HEK293T (cell line): ENCODE data around the gene DAPK1.
"Not testable (repeated sequence)": the region's sequence is repeated elsewhere in the genome, so short reads cannot be mapped to it uniquely, and the experiment has no call there.

Experiments
- CTCF ChIA-PET: fragments of 350-600 bp; formaldehyde crosslinking; extraction: SDS; loops from one replicate; lab custom pipeline; 2021; ENCODE audit warnings: antibody characterized with exemption, inconsistent platforms; lab: Yijun Ruan, JAX
- POLR2A ChIA-PET: fragments of 350-600 bp; formaldehyde crosslinking; extraction: SDS; loops from one replicate; lab custom pipeline; 2020; ENCODE audit warnings: antibody characterized with exemption, inconsistent platforms; lab: Yijun Ruan, JAX
- DNase-seq: peaks from one replicate; pipeline ENCODE4 v3.0.0; 2012; ENCODE audit warnings: mixed read lengths; ENCODE audit errors: extremely low spot score
- ARNT ChIP-seq: fragments of 450-650 bp; IDR thresholded peaks from 2 replicates; pipeline ENCODE4 v1.6.1; 2017; ENCODE audit warnings: mild to moderate bottlenecking
- BHLHE40 ChIP-seq: fragments of 450-650 bp; IDR thresholded peaks from 2 replicates; pipeline ENCODE4 v1.6.1; 2016; ENCODE audit warnings: mild to moderate bottlenecking, moderate library complexity, borderline replicate concordance
- CTBP1 ChIP-seq: fragments of 450-650 bp; IDR thresholded peaks from 2 replicates; pipeline ENCODE4 v1.6.1; 2016; ENCODE audit warnings: borderline replicate concordance
- ELF4 ChIP-seq: fragments of 450-650 bp; IDR thresholded peaks from 2 replicates; pipeline ENCODE4 v1.6.1; 2017; ENCODE audit warnings: antibody characterized with exemption
- FOXA1 ChIP-seq: fragments of 450-650 bp; IDR thresholded peaks from 2 replicates; pipeline ENCODE4 v1.6.1; 2016; ENCODE audit warnings: mild to moderate bottlenecking
- FOXK2 ChIP-seq: fragments of 450-650 bp; IDR thresholded peaks from 2 replicates; pipeline ENCODE4 v1.6.1; 2016; ENCODE audit warnings: mild to moderate bottlenecking
- FOXM1 ChIP-seq: fragments of 450-650 bp; IDR thresholded peaks from 2 replicates; pipeline ENCODE4 v1.6.1; 2017; ENCODE audit warnings: mild to moderate bottlenecking, borderline replicate concordance
- HDGF ChIP-seq: fragments of 450-650 bp; IDR thresholded peaks from 2 replicates; pipeline ENCODE4 v1.6.1; 2017; ENCODE audit warnings: antibody characterized with exemption, borderline replicate concordance
- L3MBTL2 ChIP-seq: fragments of 450-650 bp; conservative IDR thresholded peaks from 2 replicates; pipeline ENCODE4 v1.6.1; 2016; ENCODE audit warnings: mild to moderate bottlenecking
- LEF1 ChIP-seq: fragments of 450-650 bp; IDR thresholded peaks from 2 replicates; pipeline ENCODE4 v1.6.1; 2017; ENCODE audit warnings: mild to moderate bottlenecking, borderline replicate concordance
- NFRKB ChIP-seq: fragments of 450-650 bp; IDR thresholded peaks from 2 replicates; pipeline ENCODE4 v1.6.1; 2016; ENCODE audit warnings: mild to moderate bottlenecking, moderate library complexity
- SP1 ChIP-seq: fragments of 450-650 bp; IDR thresholded peaks from 2 replicates; pipeline ENCODE4 v1.6.1; 2017
- SUZ12 ChIP-seq: fragments of 450-650 bp; IDR thresholded peaks from 2 replicates; pipeline ENCODE4 v1.6.1; 2016; ENCODE audit warnings: mild to moderate bottlenecking
- TARDBP ChIP-seq: fragments of 450-650 bp; IDR thresholded peaks from 2 replicates; pipeline ENCODE4 v1.6.1; 2016
- ZNF384 ChIP-seq: fragments of 450-650 bp; IDR thresholded peaks from 2 replicates; pipeline ENCODE4 v1.6.1; 2016
- TF ChIP-seq, protein P1 (sequence below): fragments of 450-650 bp; IDR thresholded peaks from 2 replicates; pipeline ENCODE4 v1.6.1; 2016

Gene DAPK1

DNA sequence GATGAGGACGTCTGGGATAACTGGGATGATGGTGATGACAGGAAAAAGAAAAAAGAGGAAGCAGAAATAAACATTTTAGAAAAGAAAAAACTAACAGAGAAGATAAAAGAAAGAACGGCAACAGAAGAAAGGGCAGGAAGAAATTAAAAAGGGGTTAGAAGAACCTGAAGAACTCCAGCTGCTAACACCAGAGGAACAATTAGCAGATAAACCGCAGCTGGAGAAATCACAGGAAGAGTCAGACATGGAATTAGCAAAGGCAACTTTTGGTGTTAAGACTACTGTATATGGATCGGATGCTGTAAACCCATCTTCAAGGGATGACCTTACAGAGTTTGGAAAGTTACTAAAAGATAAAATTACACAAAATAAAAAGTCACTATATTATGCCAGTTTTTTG lies 243.7 kb downstream of the DAPK1 start:
- POLR2A ChIA-PET: no interaction called here
- CTCF ChIA-PET: no interaction called here
- TF ChIP-seq TARDBP (no peak), LEF1 (no peak)
- no peak for DNase-seq

DNA sequence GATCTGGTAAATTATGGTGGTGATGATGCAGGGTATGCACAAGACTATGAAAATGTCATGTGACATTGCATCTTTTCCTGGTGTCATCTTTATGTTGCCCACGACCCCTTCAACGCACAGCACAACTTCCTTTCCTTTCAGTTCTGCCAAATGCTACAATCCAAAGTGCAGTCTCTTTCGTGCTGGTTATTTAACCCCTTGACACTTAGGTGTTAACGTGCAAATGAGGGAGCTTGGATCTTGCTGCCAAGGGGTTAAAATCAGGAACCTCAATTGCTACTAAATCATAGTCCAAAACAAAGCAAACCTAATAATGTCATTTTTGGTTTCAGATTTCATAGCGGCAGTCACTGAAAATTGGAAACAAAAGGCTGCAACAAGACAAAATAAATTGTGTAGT lies 244.2 kb downstream of the DAPK1 start:
- TF ChIP-seq FOXM1: no peak
- no peak for TF ChIP-seq ARNT
- no peak for TF ChIP-seq TARDBP
- no peak for TF ChIP-seq HDGF
- TF ChIP-seq LEF1: no peak
- CTCF ChIA-PET: no interaction called here
- DNase-seq: no peak
- POLR2A ChIA-PET: no interaction called here

DNA sequence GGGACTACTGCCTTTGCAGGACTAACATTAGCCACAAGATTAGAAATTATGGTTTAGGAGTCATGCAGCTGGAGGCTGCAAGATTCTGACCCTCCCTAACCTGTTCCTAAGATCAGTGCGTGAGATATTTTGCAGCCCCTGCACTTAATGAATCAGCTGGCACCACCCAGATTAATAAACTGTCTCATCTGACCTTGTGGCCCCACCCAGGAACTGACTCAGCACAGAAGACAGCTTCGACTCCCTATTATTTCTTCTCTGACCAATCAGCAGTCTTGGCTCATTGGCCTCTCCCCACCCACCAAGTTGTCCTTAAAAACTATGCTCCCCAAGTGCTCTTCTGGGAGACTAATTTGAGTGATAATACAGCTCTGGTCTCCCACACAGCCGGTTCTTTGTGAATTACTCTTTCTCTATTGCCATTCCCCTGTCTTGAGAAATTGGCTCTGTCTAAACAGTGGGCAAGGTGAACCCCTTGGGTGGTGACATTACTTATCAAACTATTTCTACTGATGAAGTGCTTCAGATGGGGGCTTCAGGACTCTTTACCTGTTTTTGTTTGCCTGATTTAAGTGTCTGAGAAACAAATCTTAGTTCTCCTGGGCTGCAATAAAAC lies 245.3 kb downstream of the DAPK1 start:
- POLR2A ChIA-PET: no interaction called here
- CTCF ChIA-PET: no interaction called here
- TF ChIP-seq CTBP1 (no peak), FOXM1 (no peak), LEF1 (no peak), HDGF (no peak), FOXK2 (no peak), ZNF384 (no peak), NFRKB (no peak), SUZ12 (no peak), ARNT (no peak), ELF4 (no peak)
- TF ChIP-seq, protein P1, sequence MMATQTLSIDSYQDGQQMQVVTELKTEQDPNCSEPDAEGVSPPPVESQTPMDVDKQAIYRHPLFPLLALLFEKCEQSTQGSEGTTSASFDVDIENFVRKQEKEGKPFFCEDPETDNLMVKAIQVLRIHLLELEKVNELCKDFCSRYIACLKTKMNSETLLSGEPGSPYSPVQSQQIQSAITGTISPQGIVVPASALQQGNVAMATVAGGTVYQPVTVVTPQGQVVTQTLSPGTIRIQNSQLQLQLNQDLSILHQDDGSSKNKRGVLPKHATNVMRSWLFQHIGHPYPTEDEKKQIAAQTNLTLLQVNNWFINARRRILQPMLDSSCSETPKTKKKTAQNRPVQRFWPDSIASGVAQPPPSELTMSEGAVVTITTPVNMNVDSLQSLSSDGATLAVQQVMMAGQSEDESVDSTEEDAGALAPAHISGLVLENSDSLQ: no peak
- DNase-seq: no peak

DNA sequence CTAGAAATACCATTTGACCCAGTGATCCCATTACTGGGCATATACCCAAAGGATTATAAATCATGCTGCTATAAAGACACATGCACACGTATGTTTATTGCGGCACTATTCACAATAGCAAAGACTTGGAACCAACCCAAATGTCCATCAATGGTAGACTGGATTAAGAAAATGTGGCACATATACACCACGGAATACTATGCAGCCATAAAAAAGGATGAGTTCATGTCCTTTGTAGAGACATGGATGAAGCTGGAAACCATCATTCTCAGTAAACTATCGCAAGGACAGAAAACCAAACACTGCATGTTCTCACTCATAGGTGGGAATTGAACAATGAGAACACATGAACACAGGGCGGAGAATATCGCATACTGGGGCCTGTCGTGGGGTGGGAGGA lies 246.6 kb downstream of the DAPK1 start:
- POLR2A ChIA-PET, DNase-seq, CTCF ChIA-PET: not testable (repeated sequence)

DNA sequence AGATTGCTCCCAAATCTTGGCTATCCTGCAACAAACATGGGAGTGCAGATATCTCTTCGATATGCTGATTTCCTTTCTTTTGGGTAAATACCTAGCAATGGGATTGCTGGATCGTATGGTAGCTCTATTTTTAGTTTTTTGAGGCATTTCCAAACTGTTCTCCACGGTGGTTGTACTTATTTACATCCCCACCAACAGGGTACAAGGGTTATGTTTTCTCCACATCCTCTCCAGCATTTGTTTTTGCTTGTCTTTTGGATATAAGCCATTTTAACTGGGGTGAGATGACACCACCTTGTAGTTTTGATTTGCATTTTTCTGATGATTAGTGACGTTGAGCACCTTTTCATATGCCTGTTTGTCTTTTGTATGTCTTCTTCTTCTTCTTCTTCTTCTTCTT lies 248.5 kb downstream of the DAPK1 start:
- DNase-seq: no peak
- ChIA-PET POLR2A (no interaction called here), CTCF (no interaction called here)
- TF ChIP-seq BHLHE40 (no peak), ZNF384 (no peak), L3MBTL2 (no peak), SUZ12 (no peak), TARDBP (no peak), SP1 (no peak), HDGF (no peak), FOXK2 (no peak), NFRKB (no peak), FOXA1 (no peak), CTBP1 (no peak), ARNT (no peak)
- TF ChIP-seq, protein P1: no peak

DNA sequence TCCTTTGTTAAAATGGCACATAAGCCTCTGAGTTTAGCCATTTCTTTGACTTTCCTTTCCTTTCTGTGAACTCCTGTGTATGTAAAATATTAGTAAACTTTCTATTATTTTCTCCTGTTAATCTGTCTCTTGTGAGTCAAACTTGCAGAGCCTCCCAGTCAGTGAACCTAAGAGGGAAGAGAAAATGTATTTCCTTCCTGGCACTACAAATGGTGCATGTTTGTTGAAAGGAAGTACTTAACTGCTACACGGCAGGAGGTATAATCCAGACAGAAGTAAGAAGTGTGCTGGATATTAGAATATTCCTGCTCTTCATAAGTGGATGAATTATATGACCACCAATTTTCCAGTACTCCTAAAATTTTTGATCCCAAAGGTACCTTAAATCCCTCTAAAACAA lies 251.2 kb downstream of the DAPK1 start:
- POLR2A ChIA-PET: no interaction called here
- CTCF ChIA-PET: no interaction called here
- TF ChIP-seq FOXK2 (no peak), HDGF (no peak), ELF4 (no peak), FOXA1 (no peak), L3MBTL2 (no peak), TARDBP (no peak), NFRKB (no peak), LEF1 (no peak), CTBP1 (no peak), FOXM1 (no peak)
- no peak for DNase-seq

DNA sequence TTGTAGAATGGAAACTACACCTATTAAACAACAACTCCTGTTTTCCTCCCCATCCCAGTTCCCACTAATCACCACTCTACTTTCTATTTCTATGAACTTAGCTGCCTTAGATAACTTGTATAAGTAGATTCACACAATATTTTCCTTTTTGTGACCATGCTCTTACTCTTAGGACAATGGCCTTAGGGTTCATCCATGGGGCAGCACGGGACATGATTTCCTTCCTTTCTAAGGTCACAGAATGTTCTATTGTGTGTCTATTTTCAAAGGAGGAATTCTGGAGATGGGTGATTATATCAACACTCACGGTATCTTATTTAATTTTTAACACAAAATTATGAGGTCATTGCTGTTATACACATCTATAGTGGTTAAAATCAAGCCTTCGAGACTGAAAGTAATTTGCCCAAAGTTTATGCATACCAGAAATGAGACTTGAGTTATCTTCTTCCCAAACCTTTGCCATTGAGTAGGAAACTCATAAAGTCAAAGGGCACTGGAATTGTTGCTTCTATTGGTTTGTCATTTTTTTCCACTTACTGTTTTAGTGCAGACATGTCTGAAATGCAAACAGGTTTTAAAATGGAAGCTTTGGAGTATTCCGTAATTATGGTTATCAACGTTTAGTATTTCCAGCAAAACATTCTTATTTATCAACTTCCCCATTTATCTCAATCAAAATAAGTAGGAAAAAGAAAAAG lies 251.8 kb downstream of the DAPK1 start:
- TF ChIP-seq LEF1: no peak
- TF ChIP-seq NFRKB: no peak
- no peak for TF ChIP-seq SP1
- TF ChIP-seq FOXK2: no peak
- TF ChIP-seq TARDBP: no peak
- no peak for TF ChIP-seq BHLHE40
- no peak for TF ChIP-seq CTBP1
- TF ChIP-seq ELF4: no peak
- no peak for TF ChIP-seq L3MBTL2
- no peak for TF ChIP-seq ARNT
- TF ChIP-seq SUZ12: no peak
- no peak for TF ChIP-seq FOXA1
- no peak for TF ChIP-seq HDGF
- TF ChIP-seq ZNF384: no peak
- TF ChIP-seq FOXM1: no peak
- TF ChIP-seq, protein P1: no peak
- CTCF ChIA-PET: no interaction called here
- POLR2A ChIA-PET: no interaction called here
- DNase-seq: no peak
